Measurements from ENCODE around the gene ARHGAP26. TPM values are rescaled to one million over a fixed set of nuclear protein-coding genes. Genes with fewer than 3 reads are reported as not detected.

ARHGAP26 gene
- total RNA-seq, 1 donor from 2014 or later: 8.9 TPM

GRCh38 chr5:143244000-143244736 is 474.0 kb downstream of the ARHGAP26 start:
- H3K4me3 Mint-ChIP-seq: peak overlapping the region; percentile 3

GRCh38 chr5:143244990-143245389 is 474.8 kb downstream of the ARHGAP26 start:
- Mint-ChIP-seq H3K4me1 (peaks cover 32% of the 10 kb centered on the region), H3K4me3 (no peak overlapping the region), H3K36me3 (no peaks in the 10 kb centered on the region), H3K27ac (no peak overlapping the region), H3K9me3 (peaks cover 11% of the 10 kb centered on the region), H3K27me3 (ENCODE audit: low read depth) (no peaks in the 10 kb centered on the region)
- no peak for DNase-seq (ENCODE audit: low spot score in 2 of 2, unreplicated experiment in 2 of 2)
- no peak for TF ChIP-seq CTCF (IDR thresholded peaks at IDR 0.05; ENCODE audit: unreplicated experiment)

More at GRCh38 chr5:143244000-143244736, 474.0 kb downstream of the ARHGAP26 start:
- DNase-seq (ENCODE audit: low spot score in 2 of 2, unreplicated experiment in 2 of 2): no peak
- Mint-ChIP-seq H3K36me3 (no peaks in the 10 kb centered on the region), H3K27ac (peak overlapping the region; percentile 86), H3K4me1 (peaks cover 29% of the 10 kb centered on the region), H3K27me3 (ENCODE audit: low read depth) (no peaks in the 10 kb centered on the region), H3K9me3 (peaks cover 11% of the 10 kb centered on the region)
- no peak for TF ChIP-seq CTCF (IDR thresholded peaks at IDR 0.05; ENCODE audit: unreplicated experiment)

GRCh38 chr5:143245929-143246561 is 475.9 kb downstream of the ARHGAP26 start:
- H3K27ac Mint-ChIP-seq: no peak overlapping the region
- DNase-seq (ENCODE audit: low spot score in 2 of 2, unreplicated experiment in 2 of 2): no peak
- peaks cover 23% of the 10 kb centered on the region for H3K4me1 Mint-ChIP-seq
- no peaks in the 10 kb centered on the region for H3K27me3 Mint-ChIP-seq (ENCODE audit: low read depth)
- no peak for TF ChIP-seq CTCF (IDR thresholded peaks at IDR 0.05; ENCODE audit: unreplicated experiment)
- H3K4me3 Mint-ChIP-seq: no peak overlapping the region
- peaks cover 11% of the 10 kb centered on the region for H3K9me3 Mint-ChIP-seq
- H3K36me3 Mint-ChIP-seq: no peaks in the 10 kb centered on the region

GRCh38 chr5:143247134-143247815 is 477.1 kb downstream of the ARHGAP26 start:
- H3K27me3 Mint-ChIP-seq (ENCODE audit: low read depth): no peaks in the 10 kb centered on the region
- no peak for DNase-seq (ENCODE audit: low spot score in 2 of 2, unreplicated experiment in 2 of 2)
- no peak overlapping the region for H3K27ac Mint-ChIP-seq
- peaks cover 21% of the 10 kb centered on the region for H3K4me1 Mint-ChIP-seq
- peaks cover 11% of the 10 kb centered on the region for H3K9me3 Mint-ChIP-seq
- H3K36me3 Mint-ChIP-seq: no peaks in the 10 kb centered on the region
- no peak for TF ChIP-seq CTCF (IDR thresholded peaks at IDR 0.05; ENCODE audit: unreplicated experiment)
- H3K4me3 Mint-ChIP-seq: no peak overlapping the region

GRCh38 chr5:143248391-143248790 is 478.2 kb downstream of the ARHGAP26 start:
- Mint-ChIP-seq H3K27ac (no peak overlapping the region), H3K9me3 (peaks cover 11% of the 10 kb centered on the region), H3K4me1 (peaks cover 20% of the 10 kb centered on the region), H3K4me3 (no peak overlapping the region), H3K27me3 (ENCODE audit: low read depth) (no peaks in the 10 kb centered on the region), H3K36me3 (no peaks in the 10 kb centered on the region)
- DNase-seq (ENCODE audit: low spot score in 2 of 2, unreplicated experiment in 2 of 2): no peak
- no peak for TF ChIP-seq CTCF (IDR thresholded peaks at IDR 0.05; ENCODE audit: unreplicated experiment)

All from mesothelial cell of epicardium (in vitro differentiated cells).